Mesangial cell (primary cell): ENCODE results near the gene TOMM70. TPM values are rescaled to one million over a fixed set of nuclear protein-coding genes. Genes with fewer than 3 reads are reported as not detected.

Source experiments
- total RNA-seq: library from RNA; depleted of rRNA; stranded (reverse); fragments of >200 nt; gene quantifications from 2 replicates; pipeline ENCODE4 v1.2.3, GENCODE V29; 2015

TOMM70 gene
- 20.4 and 30.8 TPM in 2 replicates for total RNA-seq

DNA sequence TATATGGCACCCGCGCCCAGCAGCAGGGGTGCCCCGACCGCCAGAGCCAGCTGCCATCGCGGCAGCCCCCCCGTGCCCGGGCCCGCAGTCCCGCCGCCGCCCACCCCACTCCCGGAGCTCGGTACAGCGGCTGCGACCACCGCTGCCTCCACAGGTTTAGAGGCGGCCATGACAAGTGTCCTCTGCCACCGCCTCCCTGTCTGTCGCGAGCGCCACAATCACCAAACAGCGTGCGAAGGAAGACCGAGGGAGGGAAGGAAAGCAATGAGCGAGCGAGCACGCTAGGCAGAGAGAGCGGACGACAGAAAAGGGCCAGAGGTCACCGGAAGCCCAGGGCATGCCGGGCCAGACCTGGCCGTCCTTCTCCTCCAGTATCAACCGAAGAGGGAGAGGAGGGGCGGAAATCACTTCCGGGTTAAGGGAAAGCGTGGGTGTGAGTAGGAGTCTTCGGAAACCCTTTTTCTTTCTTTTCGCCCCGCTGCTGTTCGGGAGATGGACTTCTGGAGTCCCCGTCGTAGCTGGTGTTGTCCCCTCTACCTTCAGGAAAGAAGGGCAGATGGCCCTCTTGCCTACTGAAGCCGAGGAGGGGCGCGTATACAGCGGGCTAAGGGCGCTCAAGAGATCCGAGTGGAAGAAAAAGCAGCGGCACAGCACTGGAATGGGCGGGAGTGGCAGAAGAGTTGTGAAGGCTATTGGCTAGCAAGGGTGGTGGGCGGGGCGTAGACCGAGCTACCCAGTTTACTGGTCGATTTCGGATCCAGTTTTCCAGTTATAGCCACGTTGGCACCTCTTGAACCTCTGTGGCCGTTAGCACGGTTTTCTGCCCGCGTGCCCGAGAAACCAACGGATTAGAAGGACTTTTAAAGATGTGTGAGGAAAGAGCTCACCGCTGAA, at the start of gene TOMM70, which contains the start of gene LNP1:
TOMM70 (minus strand) TSS at position 310 of the 894 bp plus-strand sequence; CDS start at position 170, 140 bp downstream.
LNP1 (plus strand) TSS at position 760 of the 894 bp plus-strand sequence. CDS start 28,191 bp downstream, outside the sequence.

DNA sequence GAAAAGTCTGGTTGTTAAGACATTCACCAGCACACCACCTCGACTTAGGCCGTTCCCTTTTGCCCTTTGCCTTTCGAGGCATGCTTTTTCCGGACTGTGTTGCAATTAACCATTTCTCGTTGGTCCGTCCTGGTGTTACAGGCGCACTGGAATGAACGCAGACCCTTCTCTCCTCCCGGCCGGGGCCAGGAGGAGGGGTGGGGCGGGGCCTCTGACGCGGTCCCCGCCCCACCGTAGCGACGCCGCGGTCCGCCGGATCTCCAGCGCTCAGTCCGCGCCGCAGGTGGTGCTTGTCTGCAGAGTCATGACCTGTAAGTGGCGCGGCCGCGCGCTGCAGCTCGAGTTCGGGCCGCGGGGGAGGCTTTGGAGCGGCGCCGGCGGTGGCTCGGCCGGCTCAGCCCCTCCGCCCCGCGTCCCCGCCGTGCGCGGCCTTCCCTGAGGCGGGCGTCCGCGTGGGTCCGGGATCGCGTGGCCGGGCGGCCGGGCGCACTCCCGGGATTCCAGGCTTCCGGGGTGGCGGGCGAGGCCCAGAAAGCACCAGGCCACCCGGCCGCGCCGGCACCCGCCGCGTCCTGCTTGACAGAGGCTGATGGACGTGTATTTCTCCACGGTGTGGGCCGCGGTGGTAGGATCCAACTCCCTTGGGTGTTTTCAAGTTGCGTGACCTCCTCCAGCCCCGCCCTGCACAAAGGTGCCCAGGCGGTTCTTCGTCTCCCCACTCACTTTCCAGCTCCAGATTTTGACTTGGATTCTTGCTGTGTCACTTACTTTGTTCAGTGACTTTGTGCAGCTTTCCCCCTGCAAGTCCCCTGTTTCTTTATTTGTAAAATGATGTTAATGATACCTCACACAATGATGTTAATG, 66.2 kb downstream of the TOMM70 start, which contains the start of gene NIT2:
NIT2 (plus strand) TSS at position 270 of the 864 bp plus-strand sequence; CDS start at position 305, 35 bp downstream.

Other genes starting within 250 kb of the TOMM70 start
- 10.9 and 12.7 TPM in 2 replicates for gene TBC1D23, start 140.1 kb downstream of the TOMM70 start, total RNA-seq
- 12.7 and 17.1 TPM in 2 replicates for gene NIT2, start 66.3 kb downstream of the TOMM70 start, total RNA-seq
- gene LNP1, start 450 bp upstream of the TOMM70 start, total RNA-seq, result 0.63 and 1.8 TPM in 2 replicates
- 5.4 and 7.2 TPM in 2 replicates for gene TMEM45A, start 91.5 kb upstream of the TOMM70 start, total RNA-seq
- gene ADGRG7, start 208.5 kb upstream of the TOMM70 start, total RNA-seq, result not detected in 2 replicates